AG09309 (cell line): ENCODE measurements around the gene MMADHC.

Experiments used
- DNase-seq: peaks from one replicate; pipeline ENCODE4 v3.0.0-alpha.2; 2010; ENCODE audit warnings: low read depth
- H3K4me3 ChIP-seq: 2 replicates; pipeline ENCODE4 v1.5.1; 2011; ENCODE audit warnings: mild to moderate bottlenecking, low read depth, low read length, moderate library complexity; ENCODE audit not compliant: control insufficient read depth
- TF ChIP-seq, protein P1 (sequence below): IDR thresholded peaks from 2 replicates; pipeline ENCODE4 v1.5.1; 2011; ENCODE audit warnings: mild to moderate bottlenecking, low read depth, low read length, inconsistent platforms; ENCODE audit not compliant: insufficient read depth, control insufficient read depth; ENCODE audit errors: missing control alignments

The MMADHC gene

DNA sequence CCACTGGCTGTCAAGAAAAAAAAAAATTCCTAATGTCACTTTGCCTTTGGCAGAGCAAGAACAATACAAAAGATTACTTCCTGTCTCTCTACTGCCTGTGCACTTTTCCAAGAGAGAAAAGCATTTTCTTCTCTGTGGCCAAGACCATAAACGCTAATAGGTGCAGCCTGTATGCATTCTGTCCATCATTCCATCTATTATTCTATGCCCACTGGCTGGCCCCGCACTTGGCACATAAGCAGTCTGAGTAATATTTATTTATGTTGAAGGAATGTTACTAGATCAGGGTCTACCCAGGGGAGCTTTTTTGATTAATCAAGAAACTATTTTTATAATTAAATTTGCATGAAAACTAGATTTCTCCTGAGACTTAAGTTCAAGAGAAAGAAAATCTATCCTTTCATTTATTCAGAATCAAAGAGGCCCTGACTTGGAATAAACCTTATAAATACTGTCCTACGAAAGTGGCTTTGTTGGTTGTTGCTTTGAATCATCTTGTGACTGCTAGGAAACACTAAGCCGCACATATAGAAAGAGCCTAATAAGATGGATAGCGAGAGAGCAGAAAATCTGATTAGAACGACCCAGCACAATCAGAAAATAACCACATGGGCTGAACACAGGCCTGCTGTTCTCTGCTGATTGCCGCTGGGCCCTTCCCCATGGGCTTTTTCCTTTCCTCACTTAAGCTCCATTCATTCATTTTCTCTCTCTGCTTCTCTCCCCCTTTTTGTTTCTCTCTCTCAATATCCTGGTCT lies 59.4 kb downstream of the MMADHC start:
- TF ChIP-seq, protein P1, sequence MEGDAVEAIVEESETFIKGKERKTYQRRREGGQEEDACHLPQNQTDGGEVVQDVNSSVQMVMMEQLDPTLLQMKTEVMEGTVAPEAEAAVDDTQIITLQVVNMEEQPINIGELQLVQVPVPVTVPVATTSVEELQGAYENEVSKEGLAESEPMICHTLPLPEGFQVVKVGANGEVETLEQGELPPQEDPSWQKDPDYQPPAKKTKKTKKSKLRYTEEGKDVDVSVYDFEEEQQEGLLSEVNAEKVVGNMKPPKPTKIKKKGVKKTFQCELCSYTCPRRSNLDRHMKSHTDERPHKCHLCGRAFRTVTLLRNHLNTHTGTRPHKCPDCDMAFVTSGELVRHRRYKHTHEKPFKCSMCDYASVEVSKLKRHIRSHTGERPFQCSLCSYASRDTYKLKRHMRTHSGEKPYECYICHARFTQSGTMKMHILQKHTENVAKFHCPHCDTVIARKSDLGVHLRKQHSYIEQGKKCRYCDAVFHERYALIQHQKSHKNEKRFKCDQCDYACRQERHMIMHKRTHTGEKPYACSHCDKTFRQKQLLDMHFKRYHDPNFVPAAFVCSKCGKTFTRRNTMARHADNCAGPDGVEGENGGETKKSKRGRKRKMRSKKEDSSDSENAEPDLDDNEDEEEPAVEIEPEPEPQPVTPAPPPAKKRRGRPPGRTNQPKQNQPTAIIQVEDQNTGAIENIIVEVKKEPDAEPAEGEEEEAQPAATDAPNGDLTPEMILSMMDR = no peak
- DNase-seq = no peak
- no peak overlapping the region for H3K4me3 ChIP-seq

DNA sequence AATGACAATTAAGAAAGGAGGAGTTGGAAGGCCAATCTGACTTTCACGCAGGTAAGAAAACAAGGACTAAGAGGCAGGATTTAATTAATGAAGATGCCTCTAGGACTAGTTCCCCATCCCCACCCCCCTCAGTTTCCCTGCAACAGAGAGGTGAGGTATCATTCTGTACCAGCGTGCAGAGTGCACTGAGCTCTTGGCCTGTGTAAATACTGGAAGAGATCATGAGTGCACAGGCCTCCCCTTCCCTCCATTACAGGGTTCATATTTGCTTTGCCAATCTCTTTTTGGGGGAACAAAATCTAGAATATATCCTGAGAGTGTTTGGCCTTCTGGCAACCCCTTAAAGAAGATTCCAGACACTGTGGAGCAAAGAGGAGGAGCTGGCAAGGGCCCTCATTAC lies 60.9 kb downstream of the MMADHC start:
- no peak for DNase-seq
- no peak overlapping the region for H3K4me3 ChIP-seq
- TF ChIP-seq, protein P1 = no peak

DNA sequence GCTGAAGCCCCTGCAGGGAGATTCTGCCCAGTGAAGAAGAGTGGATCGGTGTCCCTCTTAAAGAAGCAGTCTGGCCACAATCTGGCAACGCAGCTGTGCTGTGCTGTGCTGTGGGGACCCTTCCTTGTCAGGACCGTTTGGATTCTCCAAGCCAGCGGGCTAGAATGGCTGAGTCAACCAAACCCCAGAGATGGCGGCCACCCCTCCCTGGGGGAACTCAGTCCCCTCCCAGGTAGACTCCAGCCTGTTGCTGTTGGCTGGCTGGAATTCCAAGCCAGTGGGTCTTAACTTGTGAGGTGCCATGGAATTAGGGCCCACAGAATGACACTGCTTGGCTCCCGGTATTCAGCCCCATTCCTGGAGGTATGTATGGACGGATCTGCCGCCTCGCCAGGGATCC lies 62.3 kb downstream of the MMADHC start:
- no peak for DNase-seq
- TF ChIP-seq, protein P1 = no peak

More for the DNA sequence above, 62.3 kb downstream of the MMADHC start:
- no peak overlapping the region for H3K4me3 ChIP-seq
